Right hindlimb (tissue), 1 donor: ENCODE data around the gene CDK2.

Experiments used
- DNase-seq: peaks from one replicate; pipeline ENCODE4 v3.0.0-alpha.2; 2018

The CDK2 gene

DNA sequence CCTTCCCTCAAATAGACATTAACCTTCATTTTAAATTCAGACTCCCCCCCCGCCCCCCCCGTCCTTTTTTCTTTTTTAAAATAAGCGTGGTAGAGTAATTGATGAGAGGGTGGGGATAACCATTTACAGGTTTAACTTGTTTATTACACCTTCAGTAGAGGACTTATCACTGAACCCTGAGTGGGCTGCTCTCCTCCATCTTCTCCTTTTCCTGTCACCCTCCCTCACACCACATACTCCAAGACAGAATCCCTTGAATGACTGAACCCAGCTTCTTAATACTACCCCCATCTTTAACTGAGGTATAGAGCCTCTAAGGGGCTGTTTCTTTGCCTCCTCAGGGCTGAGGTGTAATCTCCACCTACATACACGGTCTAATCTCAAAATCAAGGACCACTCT is 50.6 kb downstream of the CDK2 start:
- no peak for DNase-seq

GRCh38 chr12:56018356-56018755 is 51.7 kb downstream of the CDK2 start:
- DNase-seq = no peak

DNA sequence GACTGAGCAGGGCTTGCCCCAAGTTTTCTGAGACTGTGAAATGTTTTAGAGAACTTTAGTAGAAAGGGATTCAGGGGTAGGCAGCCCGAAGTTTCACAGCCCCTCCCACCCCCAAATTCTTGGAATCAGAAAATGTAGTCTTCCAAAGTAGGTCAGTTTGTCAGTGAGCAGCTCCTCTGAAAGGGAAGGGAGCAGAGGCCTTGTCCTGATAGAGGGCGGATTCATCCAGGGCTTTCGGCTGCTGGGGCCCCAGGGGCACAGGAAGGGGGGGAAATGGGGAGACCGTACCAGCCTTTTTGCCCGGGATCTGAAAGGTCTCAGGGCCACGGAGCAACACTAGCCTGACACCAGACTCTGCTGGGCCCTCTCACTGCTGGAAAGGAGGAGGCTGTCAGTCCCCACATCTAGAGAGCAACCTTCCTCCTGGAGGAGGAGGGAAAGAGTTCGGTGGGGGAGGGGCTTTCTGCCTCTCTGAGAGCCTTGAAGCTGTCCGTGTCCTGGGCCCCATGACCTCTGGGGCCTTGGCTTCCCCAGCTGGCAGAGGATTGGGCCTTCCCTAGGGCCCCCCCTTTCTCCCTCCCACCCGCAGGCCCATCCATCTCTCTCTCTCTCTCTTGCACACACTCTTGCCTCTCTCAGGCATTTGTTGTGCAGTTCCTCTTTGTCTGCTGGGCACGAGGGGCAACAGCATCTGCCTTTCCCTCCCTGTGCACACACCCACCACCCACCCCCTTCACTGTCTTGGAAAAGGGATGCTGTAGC is 54.0 kb downstream of the CDK2 start, which contains the start of gene IKZF4:
Gene IKZF4 (plus strand): TSS at position 621 of the 762 bp plus-strand sequence. CDS start 451 bp downstream, outside the sequence.
- DNase-seq = peak; percentile 78

DNA sequence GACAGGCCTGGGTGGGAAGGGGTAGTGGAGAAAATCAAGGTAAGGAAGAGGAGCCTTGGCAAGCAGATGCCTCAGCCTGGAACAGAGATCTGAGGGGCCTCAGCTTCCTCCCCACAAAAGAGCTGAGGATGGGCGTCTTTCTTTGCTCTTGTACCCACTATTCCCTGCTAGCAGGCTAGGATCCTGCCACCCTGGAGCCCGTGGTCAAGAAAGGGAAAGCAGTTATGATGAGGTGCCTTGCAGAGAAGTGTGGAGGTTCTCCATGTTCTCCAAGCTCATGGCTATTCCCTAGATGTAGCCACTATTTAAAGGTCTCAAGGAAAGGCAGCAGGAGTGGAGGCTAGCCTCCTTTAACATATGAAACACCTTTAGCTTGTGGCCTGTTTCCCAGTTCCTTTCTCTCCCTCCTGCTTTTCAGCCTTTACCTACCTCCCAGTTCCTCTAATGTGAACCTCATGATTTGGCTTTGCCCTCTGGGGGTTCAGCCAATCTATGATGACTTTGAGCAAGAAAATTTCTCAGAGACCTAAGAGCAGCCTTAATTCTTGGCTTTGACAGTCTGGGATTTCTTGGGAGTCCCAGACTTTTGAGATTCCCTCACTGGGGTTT is 55.4 kb downstream of the CDK2 start:
- DNase-seq = no peak
